VCaP (cell line): Measurements from ENCODE around the gene ABHD4.
A peak's percentile ranks its signal among the peaks of the same experiment; 100 is the strongest.

Experiments
- H3K27ac ChIP-seq: fragments of 450-650 bp; 2 replicates; pipeline ENCODE4 v1.5.1; 2017
- TF ChIP-seq, protein P1 (sequence below): fragments of 450-650 bp; conservative IDR thresholded peaks from 2 replicates; pipeline ENCODE4 v1.5.1; 2017; ENCODE audit warnings: mild to moderate bottlenecking, moderate library complexity

ABHD4 gene

GRCh38 chr14:22656226-22656625, 58.1 kb downstream of the ABHD4 start:
- H3K27ac ChIP-seq = no peak overlapping the region
- TF ChIP-seq, protein P1, sequence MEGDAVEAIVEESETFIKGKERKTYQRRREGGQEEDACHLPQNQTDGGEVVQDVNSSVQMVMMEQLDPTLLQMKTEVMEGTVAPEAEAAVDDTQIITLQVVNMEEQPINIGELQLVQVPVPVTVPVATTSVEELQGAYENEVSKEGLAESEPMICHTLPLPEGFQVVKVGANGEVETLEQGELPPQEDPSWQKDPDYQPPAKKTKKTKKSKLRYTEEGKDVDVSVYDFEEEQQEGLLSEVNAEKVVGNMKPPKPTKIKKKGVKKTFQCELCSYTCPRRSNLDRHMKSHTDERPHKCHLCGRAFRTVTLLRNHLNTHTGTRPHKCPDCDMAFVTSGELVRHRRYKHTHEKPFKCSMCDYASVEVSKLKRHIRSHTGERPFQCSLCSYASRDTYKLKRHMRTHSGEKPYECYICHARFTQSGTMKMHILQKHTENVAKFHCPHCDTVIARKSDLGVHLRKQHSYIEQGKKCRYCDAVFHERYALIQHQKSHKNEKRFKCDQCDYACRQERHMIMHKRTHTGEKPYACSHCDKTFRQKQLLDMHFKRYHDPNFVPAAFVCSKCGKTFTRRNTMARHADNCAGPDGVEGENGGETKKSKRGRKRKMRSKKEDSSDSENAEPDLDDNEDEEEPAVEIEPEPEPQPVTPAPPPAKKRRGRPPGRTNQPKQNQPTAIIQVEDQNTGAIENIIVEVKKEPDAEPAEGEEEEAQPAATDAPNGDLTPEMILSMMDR = no peak

- TF ChIP-seq, protein P1 = no peak
- no peak overlapping the region for H3K27ac ChIP-seq
Measured at GRCh38 chr14:22656945-22657731, 59.0 kb downstream of the ABHD4 start.

DNA sequence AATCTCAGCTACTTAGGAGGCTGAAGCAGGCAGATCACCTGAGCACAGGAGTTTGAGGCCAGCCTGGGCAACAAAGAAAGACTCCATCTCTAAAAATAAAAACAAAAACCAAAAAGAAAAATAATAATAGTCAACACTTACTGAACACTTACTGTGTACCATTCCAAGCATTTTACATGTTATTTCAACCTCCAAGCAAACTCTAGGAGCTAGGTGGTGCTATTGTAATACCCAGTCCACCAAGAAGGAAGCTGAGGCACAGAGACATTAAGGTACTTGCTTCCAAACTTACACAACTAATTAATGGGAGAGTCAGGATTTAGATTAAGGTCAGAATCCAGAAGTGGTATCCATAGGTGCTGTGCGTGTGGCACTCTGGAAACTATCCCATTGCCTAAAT, 59.8 kb downstream of the ABHD4 start:
- TF ChIP-seq, protein P1 = peak; percentile 68
- H3K27ac ChIP-seq = no peak overlapping the region

DNA sequence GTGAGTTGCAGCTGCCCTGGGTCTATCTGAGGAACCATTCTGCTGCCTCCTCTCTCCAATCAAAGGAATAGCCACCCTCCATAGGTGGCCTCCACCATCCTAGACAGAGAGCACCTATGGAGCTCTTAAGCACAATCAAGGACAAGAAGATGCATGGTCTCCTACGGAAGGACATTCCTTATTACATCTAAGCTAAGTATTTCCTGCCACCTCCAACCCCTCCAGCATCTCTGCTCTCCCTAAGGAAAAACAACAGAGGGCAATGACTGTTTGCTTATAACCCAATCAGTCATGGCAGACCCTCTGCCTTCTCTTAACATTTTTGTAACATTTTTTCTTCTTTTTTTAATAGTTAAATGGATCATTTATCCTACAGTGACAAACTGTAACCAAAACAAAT, 60.8 kb downstream of the ABHD4 start:
- TF ChIP-seq, protein P1 = no peak

DNA sequence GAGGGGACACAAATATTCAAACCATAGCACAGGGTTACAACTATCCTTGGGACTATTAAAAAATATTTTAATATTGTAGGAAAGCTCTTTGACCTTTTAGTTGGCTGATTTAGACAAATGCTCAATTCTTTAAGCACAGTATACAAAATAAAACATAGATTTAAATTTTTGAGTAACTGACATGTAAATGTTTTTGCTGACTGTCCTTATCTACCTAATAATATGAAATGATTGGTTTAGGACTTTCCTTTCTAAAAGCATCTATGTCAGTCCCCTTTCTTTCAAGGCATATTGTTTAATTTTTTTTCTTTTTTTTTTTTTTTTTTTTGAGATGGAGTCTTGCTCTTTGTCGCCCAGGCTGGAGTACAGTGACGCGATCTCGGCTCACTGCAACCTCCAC, 62.6 kb downstream of the ABHD4 start:
- no peak overlapping the region for H3K27ac ChIP-seq
- TF ChIP-seq, protein P1 = no peak

More for the DNA sequence above, 60.8 kb downstream of the ABHD4 start:
- no peak overlapping the region for H3K27ac ChIP-seq
